GM21515 (cell line): ENCODE data around the gene TMEM131L.

Source experiments
- ATAC-seq: cut with Tn5 transposase; IDR thresholded peaks from one replicate; pipeline ENCODE4 v1.9.1; 2021; ENCODE audit not compliant: unreplicated experiment

TMEM131L gene

GRCh38 chr4:153570228-153570973 is 104.2 kb downstream of the TMEM131L start:
- ATAC-seq = peak; percentile 42

- ATAC-seq = no peak
These were observed 104.9 kb downstream of the TMEM131L start for GRCh38 chr4:153571006-153571545.

- ATAC-seq = no peak
These were observed 106.4 kb downstream of the TMEM131L start for GRCh38 chr4:153572609-153573008.

GRCh38 chr4:153573221-153573620 is 107.1 kb downstream of the TMEM131L start:
- ATAC-seq = no peak

- peak; percentile 55 for ATAC-seq
These were observed 108.0 kb downstream of the TMEM131L start for GRCh38 chr4:153573881-153574802.

GRCh38 chr4:153576443-153576774 is 110.2 kb downstream of the TMEM131L start:
- ATAC-seq = no peak

GRCh38 chr4:153577053-153577452 is 110.9 kb downstream of the TMEM131L start:
- no peak for ATAC-seq

GRCh38 chr4:153579410-153579809 is 113.2 kb downstream of the TMEM131L start:
- no peak for ATAC-seq

GRCh38 chr4:153579872-153580271 is 113.7 kb downstream of the TMEM131L start:
- ATAC-seq = no peak

- ATAC-seq = no peak
These were observed 117.0 kb downstream of the TMEM131L start for GRCh38 chr4:153582954-153583702.

- no peak for ATAC-seq
These were observed 118.9 kb downstream of the TMEM131L start for GRCh38 chr4:153585026-153585425.

GRCh38 chr4:153589703-153590595 is 123.8 kb downstream of the TMEM131L start:
- ATAC-seq = no peak

GRCh38 chr4:153591441-153591840 is 125.3 kb downstream of the TMEM131L start:
- ATAC-seq = no peak

GRCh38 chr4:153592064-153592463 is 125.9 kb downstream of the TMEM131L start:
- no peak for ATAC-seq

- ATAC-seq = no peak
These were observed 127.0 kb downstream of the TMEM131L start for GRCh38 chr4:153593161-153593560.

GRCh38 chr4:153594210-153594609 is 128.1 kb downstream of the TMEM131L start:
- no peak for ATAC-seq

GRCh38 chr4:153595894-153596601 is 129.9 kb downstream of the TMEM131L start:
- ATAC-seq = no peak

- ATAC-seq = no peak
These were observed 136.6 kb downstream of the TMEM131L start for GRCh38 chr4:153602758-153603157.

- ATAC-seq = no peak
These were observed 137.1 kb downstream of the TMEM131L start for GRCh38 chr4:153603258-153603657.
